Neural cell (in vitro differentiated cells): Measurements from ENCODE around the gene RHCG.

Source experiments
- EP300 ChIP-seq: fragments of 450-650 bp; conservative IDR thresholded peaks from 2 replicates; pipeline ENCODE4 v1.6.1; 2014; ENCODE audit warnings: antibody characterized with exemption, mild to moderate bottlenecking, moderate library complexity; ENCODE audit not compliant: poor library complexity, severe bottlenecking
- EZH2 ChIP-seq: fragments of 200-600, 300-800 bp; shearing (Covaris generic), sonication (generic); IDR thresholded peaks from 2 replicates; pipeline ENCODE4 v1.6.1; 2014; ENCODE audit warnings: antibody characterized with exemption, low read length, borderline replicate concordance, mild to moderate bottlenecking; ENCODE audit not compliant: insufficient read depth, poor library complexity, severe bottlenecking
- MXI1 ChIP-seq: fragments of 450-650 bp; conservative IDR thresholded peaks from 2 replicates; pipeline ENCODE4 v1.6.1; 2014; ENCODE audit warnings: antibody characterized with exemption, mild to moderate bottlenecking; ENCODE audit not compliant: poor library complexity, severe bottlenecking
- POLR2AphosphoS5 ChIP-seq: IDR thresholded peaks from 2 replicates; pipeline ENCODE4 v1.6.1; 2012
- RAD21 ChIP-seq: fragments of 450-650 bp; conservative IDR thresholded peaks from 2 replicates; pipeline ENCODE4 v1.6.1; 2014; ENCODE audit warnings: antibody characterized with exemption, mild to moderate bottlenecking, moderate library complexity
- SMC3 ChIP-seq: fragments of 450-650 bp; conservative IDR thresholded peaks from 2 replicates; pipeline ENCODE4 v1.6.1; 2014; ENCODE audit warnings: antibody characterized with exemption, mild to moderate bottlenecking, moderate library complexity; ENCODE audit not compliant: poor library complexity
- TAF1 ChIP-seq: IDR thresholded peaks from 2 replicates; pipeline ENCODE4 v1.6.1; 2012; ENCODE audit warnings: low read depth
- TF ChIP-seq, protein P1 (sequence below): fragments of 450-650 bp; IDR thresholded peaks from 2 replicates; pipeline ENCODE4 v1.5.1; 2014; ENCODE audit warnings: antibody characterized with exemption, mild to moderate bottlenecking, moderate library complexity; ENCODE audit not compliant: poor library complexity, severe bottlenecking
- TF ChIP-seq, protein P2 (sequence below): IDR thresholded peaks from 2 replicates; pipeline ENCODE4 v1.6.1; 2012; ENCODE audit warnings: borderline replicate concordance

DNA sequence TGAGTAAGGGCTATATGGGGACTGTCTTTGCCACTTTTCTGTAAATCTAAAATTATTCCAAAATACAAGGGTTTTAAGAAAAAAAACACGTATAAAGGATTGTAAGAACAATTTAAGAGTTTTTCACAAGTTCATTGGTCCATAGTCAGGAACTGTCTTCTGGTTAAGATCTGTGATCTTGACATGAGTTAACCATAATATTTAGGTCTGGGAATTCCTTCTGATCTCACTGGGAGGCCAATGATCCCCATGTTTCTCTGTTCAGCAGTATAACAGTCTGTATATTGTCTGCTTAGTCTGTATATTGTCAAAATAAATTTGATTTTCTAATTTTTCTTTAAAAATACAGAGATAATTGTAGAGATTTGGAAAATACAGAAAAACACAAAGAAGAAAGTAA lies 848 bp upstream of the RHCG start:
- no peak for TF ChIP-seq RAD21
- no peak for TF ChIP-seq POLR2AphosphoS5
- no peak for TF ChIP-seq EZH2
- TF ChIP-seq, protein P1, sequence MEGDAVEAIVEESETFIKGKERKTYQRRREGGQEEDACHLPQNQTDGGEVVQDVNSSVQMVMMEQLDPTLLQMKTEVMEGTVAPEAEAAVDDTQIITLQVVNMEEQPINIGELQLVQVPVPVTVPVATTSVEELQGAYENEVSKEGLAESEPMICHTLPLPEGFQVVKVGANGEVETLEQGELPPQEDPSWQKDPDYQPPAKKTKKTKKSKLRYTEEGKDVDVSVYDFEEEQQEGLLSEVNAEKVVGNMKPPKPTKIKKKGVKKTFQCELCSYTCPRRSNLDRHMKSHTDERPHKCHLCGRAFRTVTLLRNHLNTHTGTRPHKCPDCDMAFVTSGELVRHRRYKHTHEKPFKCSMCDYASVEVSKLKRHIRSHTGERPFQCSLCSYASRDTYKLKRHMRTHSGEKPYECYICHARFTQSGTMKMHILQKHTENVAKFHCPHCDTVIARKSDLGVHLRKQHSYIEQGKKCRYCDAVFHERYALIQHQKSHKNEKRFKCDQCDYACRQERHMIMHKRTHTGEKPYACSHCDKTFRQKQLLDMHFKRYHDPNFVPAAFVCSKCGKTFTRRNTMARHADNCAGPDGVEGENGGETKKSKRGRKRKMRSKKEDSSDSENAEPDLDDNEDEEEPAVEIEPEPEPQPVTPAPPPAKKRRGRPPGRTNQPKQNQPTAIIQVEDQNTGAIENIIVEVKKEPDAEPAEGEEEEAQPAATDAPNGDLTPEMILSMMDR, result no peak
- TF ChIP-seq TAF1, result no peak
- no peak for TF ChIP-seq EP300
- TF ChIP-seq, protein P2, sequence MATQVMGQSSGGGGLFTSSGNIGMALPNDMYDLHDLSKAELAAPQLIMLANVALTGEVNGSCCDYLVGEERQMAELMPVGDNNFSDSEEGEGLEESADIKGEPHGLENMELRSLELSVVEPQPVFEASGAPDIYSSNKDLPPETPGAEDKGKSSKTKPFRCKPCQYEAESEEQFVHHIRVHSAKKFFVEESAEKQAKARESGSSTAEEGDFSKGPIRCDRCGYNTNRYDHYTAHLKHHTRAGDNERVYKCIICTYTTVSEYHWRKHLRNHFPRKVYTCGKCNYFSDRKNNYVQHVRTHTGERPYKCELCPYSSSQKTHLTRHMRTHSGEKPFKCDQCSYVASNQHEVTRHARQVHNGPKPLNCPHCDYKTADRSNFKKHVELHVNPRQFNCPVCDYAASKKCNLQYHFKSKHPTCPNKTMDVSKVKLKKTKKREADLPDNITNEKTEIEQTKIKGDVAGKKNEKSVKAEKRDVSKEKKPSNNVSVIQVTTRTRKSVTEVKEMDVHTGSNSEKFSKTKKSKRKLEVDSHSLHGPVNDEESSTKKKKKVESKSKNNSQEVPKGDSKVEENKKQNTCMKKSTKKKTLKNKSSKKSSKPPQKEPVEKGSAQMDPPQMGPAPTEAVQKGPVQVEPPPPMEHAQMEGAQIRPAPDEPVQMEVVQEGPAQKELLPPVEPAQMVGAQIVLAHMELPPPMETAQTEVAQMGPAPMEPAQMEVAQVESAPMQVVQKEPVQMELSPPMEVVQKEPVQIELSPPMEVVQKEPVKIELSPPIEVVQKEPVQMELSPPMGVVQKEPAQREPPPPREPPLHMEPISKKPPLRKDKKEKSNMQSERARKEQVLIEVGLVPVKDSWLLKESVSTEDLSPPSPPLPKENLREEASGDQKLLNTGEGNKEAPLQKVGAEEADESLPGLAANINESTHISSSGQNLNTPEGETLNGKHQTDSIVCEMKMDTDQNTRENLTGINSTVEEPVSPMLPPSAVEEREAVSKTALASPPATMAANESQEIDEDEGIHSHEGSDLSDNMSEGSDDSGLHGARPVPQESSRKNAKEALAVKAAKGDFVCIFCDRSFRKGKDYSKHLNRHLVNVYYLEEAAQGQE, result no peak
- no peak for TF ChIP-seq SMC3
- TF ChIP-seq MXI1, result no peak
